Tibial artery (tissue), 4 donors: ENCODE results near the gene C17orf75.

Source experiments
- DNase-seq, 2 donors: peaks; one replicate each; pipeline ENCODE4 v3.0.0-alpha.2; 2019
- H3K27ac ChIP-seq, 2 donors: fragments of 200-600 bp; sonication (generic) in 1 of 2; 1 replicate in 1 of 2; 2 replicates in 1 of 2; pipeline ENCODE4 v1.5.1; 2018 to 2019; ENCODE audit warnings: mild to moderate bottlenecking in 1 of 2
- H3K27me3 ChIP-seq, 2 donors: fragments of 200-600 bp; sonication (generic) in 1 of 2; one replicate each; pipeline versions ENCODE4 v1.5.1 to v1.6.0; 2016 to 2019
- H3K36me3 ChIP-seq, 3 donors: fragments of 200-600 bp; sonication (generic) in 2 of 3; one replicate each; pipeline ENCODE4 v1.5.1; 2016 to 2019; ENCODE audit warnings: mild to moderate bottlenecking in 2 of 3
- H3K4me1 ChIP-seq, 4 donors: fragments of 200-600 bp; sonication (generic) in 2 of 4; 1 replicate in 3 of 4; 2 replicates in 1 of 4; pipeline ENCODE4 v1.5.1; 2016 to 2019
- H3K4me3 ChIP-seq, 2 donors: fragments of 200-600 bp; sonication (generic) in 1 of 2; 1 replicate in 1 of 2; 2 replicates in 1 of 2; pipeline ENCODE4 v1.5.1; 2018 to 2019; ENCODE audit warnings: mild to moderate bottlenecking in 2 of 2
- H3K9me3 ChIP-seq, 3 donors: fragments of 200-600 bp; sonication (generic) in 1 of 3; one replicate each; pipeline ENCODE4 v1.5.1; 2016 to 2019
- CTCF ChIP-seq, 2 experiments: fragments of 200-600 bp in 1 of 2; fragments of 450-650 bp in 1 of 2; IDR thresholded peaks; one replicate each; pipeline ENCODE4 v1.5.1; 2017 to 2019; ENCODE audit warnings: antibody characterized with exemption in 2 of 2, mild to moderate bottlenecking in 1 of 2, moderate library complexity in 1 of 2
- intact Hi-C: fragments of 100-400 bp; cut with DNase I; formaldehyde crosslinking; loops from one replicate; pipeline ENCODE4 v1.15.0; 2023; ENCODE audit warnings: low total_unique reads

The C17orf75 gene

GRCh38 chr17:32385121-32385520 is 43.1 kb upstream of the C17orf75 start:
- H3K9me3 ChIP-seq, result no peaks in the 10 kb centered on the region
- H3K27ac ChIP-seq, result no peak overlapping the region
- DNase-seq, result no peak
- TF ChIP-seq CTCF (IDR thresholded peaks at IDR 0.05), result no peak
- intact Hi-C loops, result no loop called here
- no peak overlapping the region for H3K4me3 ChIP-seq
- H3K36me3 ChIP-seq, result peaks cover 20 to 34% (median 23%) of the 10 kb centered on the region in 3 donors
- H3K4me1 ChIP-seq, result no peaks in the 10 kb centered on the region
- H3K27me3 ChIP-seq, result no peaks in the 10 kb centered on the region

- Histone ChIP-seq H3K36me3 (peaks cover 20 to 45% (median 35%) of the 10 kb centered on the region in 3 donors), H3K27ac (no peak overlapping the region)
- no peak for TF ChIP-seq CTCF (IDR thresholded peaks at IDR 0.05)
Observed at GRCh38 chr17:32383926-32384434, 42.0 kb upstream of the C17orf75 start.

GRCh38 chr17:32382526-32383223 is 40.7 kb upstream of the C17orf75 start:
- Histone ChIP-seq H3K27me3 (no peaks in the 10 kb centered on the region), H3K36me3 (peaks cover 33 to 48% (median 45%) of the 10 kb centered on the region in 3 donors), H3K4me1 (no peaks in the 10 kb centered on the region), H3K9me3 (no peaks in the 10 kb centered on the region), H3K4me3 (no peak overlapping the region), H3K27ac (no peak overlapping the region)
- no peak for TF ChIP-seq CTCF (IDR thresholded peaks at IDR 0.05)
- intact Hi-C loops, result no loop called here
- DNase-seq, result no peak

More at GRCh38 chr17:32383926-32384434, 42.0 kb upstream of the C17orf75 start:
- DNase-seq, result no peak
- Histone ChIP-seq H3K9me3 (no peaks in the 10 kb centered on the region), H3K4me1 (no peaks in the 10 kb centered on the region), H3K27me3 (no peaks in the 10 kb centered on the region), H3K4me3 (no peak overlapping the region)
- intact Hi-C loops, result no loop called here

- Histone ChIP-seq H3K4me1 (no peaks in the 10 kb centered on the region), H3K36me3 (peaks cover 84 to 94% (median 91%) of the 10 kb centered on the region in 3 donors), H3K27ac (no peak overlapping the region), H3K4me3 (no peak overlapping the region), H3K9me3 (no peaks in the 10 kb centered on the region), H3K27me3 (no peaks in the 10 kb centered on the region)
- no peak for TF ChIP-seq CTCF (IDR thresholded peaks at IDR 0.05)
- intact Hi-C loops, result no loop called here
- DNase-seq, result no peak
Observed at GRCh38 chr17:32370426-32370825, 28.5 kb upstream of the C17orf75 start.

GRCh38 chr17:32361270-32361669 is 19.3 kb upstream of the C17orf75 start:
- Histone ChIP-seq H3K9me3 (no peaks in the 10 kb centered on the region), H3K4me3 (no peak overlapping the region), H3K27ac (no peak overlapping the region), H3K27me3 (no peaks in the 10 kb centered on the region), H3K36me3 (peaks cover 74 to 91% (median 79%) of the 10 kb centered on the region in 3 donors), H3K4me1 (peaks cover 0 to 17% (median 10%) of the 10 kb centered on the region in 4 donors)
- intact Hi-C loops, result no loop called here
- no peak for TF ChIP-seq CTCF (IDR thresholded peaks at IDR 0.05)
- no peak for DNase-seq
